Liver (tissue), 3 donors: Measurements from ENCODE around the gene SLC39A1.

Experiments
- ATF3 ChIP-seq: IDR thresholded peaks from 2 replicates; pipeline ENCODE4 v1.6.1; 2016; ENCODE audit warnings: antibody characterized with exemption
- CTCF ChIP-seq: fragments of 150-350 bp; IDR thresholded peaks from 2 replicates; pipeline ENCODE4 v1.5.1; 2017; ENCODE audit warnings: improper control_type of control experiment, low read depth, low read length; ENCODE audit not compliant: missing input control
- EGR1 ChIP-seq, 2 donors: IDR thresholded peaks; 2 replicates each; pipeline ENCODE4 v1.6.1; 2016 to 2018; ENCODE audit warnings: antibody characterized with exemption in 2 of 2, low read depth in 2 of 2
- FOXA1 ChIP-seq: IDR thresholded peaks from 2 replicates; pipeline ENCODE4 v1.6.1; 2016; ENCODE audit warnings: antibody characterized with exemption
- FOXA2 ChIP-seq: IDR thresholded peaks from 2 replicates; pipeline ENCODE4 v1.6.1; 2016; ENCODE audit warnings: antibody characterized with exemption
- HNF4G ChIP-seq: IDR thresholded peaks from 2 replicates; pipeline ENCODE4 v1.6.1; 2016; ENCODE audit warnings: antibody characterized with exemption
- JUND ChIP-seq, 2 donors: IDR thresholded peaks; 2 replicates each; pipeline ENCODE4 v1.6.1; 2016; ENCODE audit warnings: antibody characterized with exemption in 2 of 2
- MAX ChIP-seq: IDR thresholded peaks from 2 replicates; pipeline ENCODE4 v1.6.1; 2016; ENCODE audit warnings: antibody characterized with exemption
- NR2F2 ChIP-seq: IDR thresholded peaks from 2 replicates; pipeline ENCODE4 v1.6.1; 2016; ENCODE audit warnings: antibody characterized with exemption
- RAD21 ChIP-seq, 2 donors: IDR thresholded peaks; 2 replicates each; pipeline ENCODE4 v1.6.1; 2016; ENCODE audit warnings: antibody characterized with exemption in 2 of 2, mild to moderate bottlenecking in 2 of 2
- REST ChIP-seq: IDR thresholded peaks from 2 replicates; pipeline ENCODE4 v1.6.1; 2016; ENCODE audit warnings: antibody characterized with exemption, mild to moderate bottlenecking
- RXRA ChIP-seq, 2 donors: IDR thresholded peaks; 2 replicates each; pipeline ENCODE4 v1.6.1; 2017 to 2018; ENCODE audit warnings: antibody characterized with exemption in 2 of 2, mild to moderate bottlenecking in 1 of 2
- TAF1 ChIP-seq: conservative IDR thresholded peaks from 2 replicates; pipeline ENCODE4 v1.6.1; 2016; ENCODE audit warnings: antibody characterized with exemption, mild to moderate bottlenecking
- YY1 ChIP-seq: IDR thresholded peaks from 2 replicates; pipeline ENCODE4 v1.6.1; 2016; ENCODE audit warnings: antibody characterized with exemption, mild to moderate bottlenecking
- donor health status: healthy.
- donor health status: healthy.

GRCh38 chr1:153932156-153933131 lies 30.9 kb downstream of the SLC39A1 start:
- TF ChIP-seq RXRA (IDR thresholded peaks at IDR 0.05) (no peak), YY1 (no peak), EGR1 (IDR thresholded peaks at IDR 0.05; ENCODE audit: low read depth in 2 of 2) (no peak), TAF1 (no peak), CTCF (no peak), HNF4G (no peak), REST (no peak), ATF3 (no peak), RAD21 (IDR thresholded peaks at IDR 0.05) (no peak), MAX (no peak), NR2F2 (no peak), JUND (IDR thresholded peaks at IDR 0.05) (no peak), FOXA1 (no peak), FOXA2 (no peak)
